ENCODE data around the gene EBF3.

The EBF3 gene

DNA sequence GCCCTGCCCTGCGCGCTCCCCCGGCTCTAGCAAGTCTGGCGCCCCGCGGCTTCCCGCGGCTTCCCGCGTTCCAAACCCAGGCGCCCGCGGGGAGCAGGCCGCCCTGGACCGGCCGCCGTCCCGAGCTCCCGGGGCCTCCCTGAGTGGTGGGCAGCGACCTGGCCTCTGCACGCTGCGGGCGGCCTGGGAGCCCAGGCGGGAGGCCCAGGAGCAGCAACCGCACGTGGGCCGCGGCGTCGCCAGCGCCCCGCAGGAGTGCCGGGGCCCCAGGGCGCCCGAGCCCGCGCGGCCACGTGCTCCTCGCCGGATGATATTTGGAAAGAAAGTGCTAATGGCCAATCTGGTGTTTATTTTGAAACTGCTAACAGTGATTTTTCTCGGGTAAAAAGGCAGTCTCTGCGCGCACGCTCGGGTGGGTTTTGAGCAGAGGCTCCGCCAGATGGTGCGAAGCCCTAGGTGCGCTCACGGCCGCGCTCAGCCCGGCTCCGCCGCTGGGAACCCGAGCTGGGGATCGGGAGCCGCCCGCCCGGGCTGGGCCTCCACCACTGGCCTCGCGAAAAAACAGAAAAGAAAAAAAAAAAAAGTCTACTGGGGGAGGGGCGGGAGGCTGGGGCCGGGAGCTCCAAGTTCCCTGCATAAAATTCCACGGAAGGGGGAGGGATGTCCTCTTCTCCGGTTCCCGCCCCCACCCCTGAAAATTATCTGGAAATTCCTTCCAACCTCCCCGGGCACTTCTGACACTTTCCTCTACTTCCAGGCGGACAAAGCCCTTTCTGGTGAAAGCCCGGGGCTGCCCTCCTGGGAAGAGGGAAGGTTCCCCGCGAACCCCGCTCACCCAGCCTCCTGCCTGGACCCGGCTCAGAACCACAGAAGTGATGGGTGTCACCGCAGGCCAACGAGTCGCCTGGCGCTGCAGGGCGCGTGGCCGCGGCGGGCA, 4.3 kb downstream of the EBF3 start:
- FAIRE-seq (no peak), DNase-seq (ENCODE audit: low spot score) (no peak)

DNA sequence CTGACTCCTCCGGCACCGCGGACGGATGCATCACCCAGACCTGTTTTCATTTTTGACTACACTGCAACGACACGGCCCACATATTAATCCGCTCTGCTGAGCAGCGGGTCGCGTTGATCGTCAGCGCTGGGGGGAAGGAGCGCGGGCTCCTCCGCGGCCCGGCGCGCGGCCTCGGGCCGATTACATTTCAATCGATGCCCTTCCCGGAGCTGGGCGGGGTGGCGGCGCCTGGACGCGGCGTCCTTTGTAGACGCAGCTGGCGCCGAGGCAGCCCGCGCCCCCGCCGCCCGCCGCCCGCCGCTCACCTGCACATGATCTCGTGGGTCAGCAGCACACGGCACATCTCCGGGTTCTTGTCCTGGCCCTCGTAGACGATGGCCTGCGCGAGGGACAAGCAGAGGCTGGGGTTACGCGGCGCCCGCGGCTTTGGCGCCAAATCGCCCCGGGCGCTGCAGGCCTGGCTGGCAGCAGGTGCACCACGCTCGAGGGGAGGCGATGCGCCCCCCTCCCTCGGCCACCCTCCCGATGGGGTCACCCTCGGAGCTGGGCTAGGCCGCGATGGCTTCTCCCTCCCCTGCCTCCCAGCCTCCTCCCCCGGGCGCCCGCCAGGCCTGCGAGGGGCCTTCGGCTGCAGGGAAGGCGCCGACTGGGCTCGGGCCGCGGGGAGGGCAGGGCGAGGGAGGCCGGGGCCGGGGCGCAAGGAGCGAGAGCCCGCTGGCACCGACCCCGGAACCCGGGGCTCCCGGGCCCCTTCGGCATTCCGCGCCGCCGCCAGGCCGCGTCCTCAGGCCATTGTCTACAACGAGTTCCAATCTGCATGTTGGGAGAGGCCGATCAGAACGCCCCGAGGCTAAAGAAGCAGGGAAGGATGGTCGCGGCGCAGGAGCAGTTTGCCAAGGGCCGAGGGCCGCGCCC, 5.2 kb downstream of the EBF3 start:
- FAIRE-seq (no peak), DNase-seq (ENCODE audit: low spot score) (no peak)

DNA sequence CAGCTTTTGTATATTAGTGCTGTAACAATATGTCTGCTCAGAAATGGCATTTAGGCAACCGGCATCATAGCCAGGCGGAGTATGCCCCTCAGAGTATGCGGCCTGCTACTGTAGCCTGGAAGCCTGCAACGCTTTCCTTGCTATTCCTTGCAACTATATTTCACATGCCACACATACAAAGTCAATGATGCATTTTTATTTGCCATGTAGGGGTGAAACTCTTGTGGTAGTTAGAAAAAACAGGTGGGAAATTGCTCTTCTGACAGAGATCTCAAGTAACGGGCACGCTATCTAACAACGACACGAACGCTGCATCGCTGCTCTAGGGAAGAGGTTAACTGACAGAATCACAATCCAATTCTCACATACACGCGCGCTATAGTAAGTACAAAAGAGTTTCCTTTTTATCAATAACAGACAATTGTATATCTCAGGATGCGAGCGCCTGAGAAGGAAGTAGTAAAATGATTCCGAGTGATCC, 5.9 kb downstream of the EBF3 start:
- DNase-seq (ENCODE audit: low spot score) (no peak), FAIRE-seq (no peak)

DNA sequence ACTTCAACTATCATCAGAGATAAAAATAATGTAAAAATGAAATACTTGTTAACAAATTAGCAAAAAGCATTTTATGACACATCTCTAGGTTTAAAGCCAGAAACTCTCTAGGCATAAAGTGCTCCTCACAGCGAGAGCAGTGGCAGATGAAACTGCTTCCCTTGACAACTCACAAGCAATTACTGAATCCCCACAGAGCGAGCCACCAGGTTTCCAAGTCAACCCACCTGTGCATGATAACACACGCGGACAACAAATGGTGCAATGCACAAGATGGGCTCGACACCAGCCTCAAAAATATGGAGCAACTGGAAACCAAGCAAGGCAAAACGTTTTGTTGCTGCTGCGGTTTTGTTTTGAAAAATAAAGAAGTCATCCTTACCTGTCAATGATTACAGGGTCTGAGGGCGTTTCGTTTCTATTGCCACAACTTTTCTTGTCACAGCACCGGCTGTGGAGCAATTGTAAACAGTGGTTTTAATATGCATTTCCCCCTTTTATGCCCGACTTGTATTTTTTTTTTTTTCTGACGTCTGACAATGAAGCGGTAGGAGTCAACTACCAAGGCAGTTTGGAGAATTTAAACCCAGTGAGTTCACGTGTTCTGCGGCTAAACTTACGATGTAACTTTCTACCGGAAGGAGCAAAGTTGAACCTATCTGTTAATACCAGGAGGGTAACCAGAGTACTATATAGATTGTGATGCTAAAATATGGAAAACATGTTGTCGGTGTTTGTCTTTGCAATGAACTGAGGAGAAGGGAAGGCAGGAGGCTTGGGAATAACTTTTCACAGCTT, 7.0 kb downstream of the EBF3 start:
- DNase-seq (ENCODE audit: low spot score), result no peak
- FAIRE-seq, result no peak

DNA sequence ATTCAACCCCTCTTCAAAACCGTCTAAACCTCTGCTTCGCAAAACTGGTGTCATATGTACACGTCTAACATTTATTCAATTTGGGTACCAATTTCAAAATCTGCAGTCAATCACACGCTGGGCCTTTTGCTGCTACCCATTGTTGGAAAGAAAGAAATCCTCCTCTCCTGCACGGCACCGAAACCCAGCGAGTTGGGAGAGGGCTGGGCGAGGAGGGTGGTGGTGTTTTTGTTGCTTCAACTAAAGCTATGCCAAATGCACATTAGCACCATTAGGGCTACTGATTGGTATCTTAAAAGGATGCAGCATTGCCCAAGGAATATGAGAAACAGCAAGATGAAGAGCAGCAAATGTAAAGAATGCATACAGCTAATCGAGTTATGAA, 7.8 kb downstream of the EBF3 start:
- DNase-seq (ENCODE audit: low spot score) (no peak), FAIRE-seq (no peak)

DNA sequence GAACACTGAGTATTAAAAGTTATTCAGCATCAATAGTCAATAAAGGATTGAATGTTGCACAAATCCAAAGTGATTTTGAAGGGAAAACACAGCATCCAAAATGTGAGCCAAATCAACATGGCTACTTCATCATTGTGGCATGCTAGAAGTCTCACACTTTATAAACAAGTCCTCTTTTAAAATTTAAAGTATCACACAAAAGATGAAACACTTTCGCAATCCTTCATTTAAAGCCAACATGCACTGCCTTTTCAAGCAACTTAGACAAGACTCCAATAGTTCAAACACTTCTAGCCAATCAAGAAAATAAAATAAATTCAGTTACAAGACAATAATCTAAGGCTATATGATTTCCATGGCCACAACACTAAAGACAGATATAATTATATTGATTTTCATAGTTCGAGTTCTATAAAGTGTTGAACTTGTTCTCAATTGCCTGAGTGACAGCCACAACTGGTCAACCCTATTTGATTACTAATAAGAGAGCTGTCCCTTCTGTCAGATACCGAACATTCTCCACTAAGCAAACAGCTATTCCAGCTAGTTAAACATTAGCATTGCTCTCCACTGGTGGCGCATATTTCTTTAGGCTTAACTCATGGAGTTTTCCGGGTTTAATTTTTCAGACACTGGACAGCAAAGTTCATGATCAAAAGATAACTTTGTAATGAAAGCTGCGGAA, 8.3 kb downstream of the EBF3 start:
- peak; percentile 14 for DNase-seq (ENCODE audit: low spot score)
- peak; percentile 5 for FAIRE-seq

DNA sequence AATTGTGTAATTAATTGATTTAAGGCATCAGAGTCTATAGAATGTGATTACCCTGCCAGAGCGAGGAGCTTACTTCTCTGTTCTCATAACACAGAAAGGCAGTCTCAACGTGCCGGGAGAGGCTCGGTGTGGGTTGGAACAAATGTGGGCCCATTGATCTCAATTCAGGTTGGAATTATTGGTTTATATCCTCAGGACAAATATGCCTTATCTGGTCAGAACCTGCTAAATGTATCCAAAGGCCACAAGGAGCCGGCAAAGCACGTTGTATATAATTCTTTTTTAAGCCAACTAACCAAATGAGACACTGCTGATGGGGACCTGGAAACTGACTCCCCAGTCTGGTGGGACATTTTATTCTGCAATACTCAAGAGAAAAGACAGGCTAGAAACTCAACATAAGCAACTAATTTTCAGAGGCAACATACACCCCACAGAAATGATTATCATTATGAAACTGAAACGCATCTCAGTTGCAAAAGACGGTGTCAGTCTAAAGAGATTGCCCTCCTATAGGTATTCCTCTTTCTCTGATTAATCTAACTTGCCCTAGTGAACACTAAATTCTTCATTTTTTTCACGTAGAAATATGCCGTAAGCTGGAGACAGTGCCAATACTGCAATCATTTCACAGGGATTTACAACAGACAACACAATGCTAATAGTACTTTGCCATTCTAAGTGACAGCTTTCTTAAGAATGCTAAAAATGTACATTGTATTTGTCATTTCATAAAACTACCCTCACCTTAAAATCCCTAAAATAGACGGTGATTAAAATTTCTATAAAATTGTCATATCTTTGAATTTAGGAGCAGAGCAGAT, 9.4 kb downstream of the EBF3 start:
- DNase-seq (ENCODE audit: low spot score) (no peak), FAIRE-seq (no peak)

DNA sequence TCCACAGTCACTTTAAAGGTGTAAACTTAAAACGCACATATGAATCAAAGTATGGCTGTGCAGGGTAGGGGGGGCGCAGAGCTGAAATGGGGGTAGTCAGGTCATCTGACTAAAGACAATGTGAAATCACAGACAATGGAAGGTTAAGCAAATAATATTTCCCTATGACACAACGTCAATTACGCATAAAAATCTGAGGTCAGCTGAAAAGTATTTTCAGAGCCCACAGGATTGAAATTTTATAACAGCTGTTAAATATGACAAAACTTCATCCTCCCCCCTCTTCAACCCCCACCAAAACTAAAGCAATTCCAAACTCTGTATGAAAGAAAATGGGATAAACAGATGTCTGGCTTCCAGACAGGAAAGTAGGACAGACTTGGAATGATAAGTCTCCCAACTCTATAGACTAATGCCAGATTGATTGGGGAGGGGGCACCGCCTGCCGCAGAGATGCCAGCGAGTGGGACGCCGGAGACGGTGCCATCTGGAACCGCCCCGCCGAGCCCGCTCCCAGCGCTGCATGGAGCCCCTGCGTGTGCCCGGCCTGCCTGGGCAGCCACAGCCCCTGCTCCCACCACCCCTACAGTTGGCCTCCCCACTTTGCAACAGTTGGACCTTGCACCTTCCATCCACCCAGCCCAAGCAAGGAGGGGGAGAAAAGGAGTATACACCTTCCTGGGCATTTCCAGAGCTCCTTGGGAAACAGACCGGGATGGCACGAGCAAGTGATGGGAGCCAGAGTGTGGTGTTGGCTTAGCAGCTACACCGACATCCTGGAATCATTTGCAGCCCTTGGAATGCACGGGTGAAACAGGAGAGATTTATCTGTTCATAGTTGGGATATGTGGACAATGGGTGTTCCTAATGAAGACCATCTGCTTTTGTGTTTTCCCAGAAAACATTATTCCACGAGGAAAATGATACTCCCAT, 10.7 kb downstream of the EBF3 start:
- DNase-seq (ENCODE audit: low spot score) (no peak), FAIRE-seq (no peak)

DNA sequence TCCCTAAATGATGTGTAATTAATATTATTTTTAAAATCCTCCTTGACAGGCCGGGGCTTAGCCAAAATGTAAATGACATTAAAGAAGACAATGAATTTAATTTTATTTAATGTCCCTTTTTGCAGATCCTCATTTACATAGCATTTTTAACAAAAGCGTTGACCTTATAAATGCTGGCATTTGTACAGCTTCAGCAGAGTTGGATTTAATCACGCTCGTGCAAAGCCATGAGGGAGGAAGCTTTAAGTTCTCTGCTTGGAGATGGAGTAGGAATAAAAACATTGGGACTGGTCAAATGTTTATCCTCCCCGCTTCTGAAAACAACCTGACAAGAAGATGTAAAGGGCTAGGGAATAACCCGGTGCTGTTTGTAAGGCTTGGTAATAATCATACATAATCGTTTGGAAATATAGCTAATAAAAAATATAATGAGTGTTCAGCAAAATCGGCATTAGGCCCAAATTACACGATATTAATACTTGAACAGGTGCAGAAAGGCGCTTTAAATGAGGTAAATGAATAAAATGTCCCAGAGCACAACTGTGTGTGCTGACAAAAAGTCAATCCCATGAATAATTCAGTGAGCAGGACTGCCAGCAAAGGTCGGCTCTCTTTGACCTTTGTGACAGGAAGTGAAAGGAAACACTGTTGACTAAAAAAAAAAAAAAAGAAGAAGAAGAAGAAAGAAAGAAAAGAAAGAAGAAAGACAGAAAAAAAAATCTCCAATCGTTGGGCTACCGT, 11.5 kb downstream of the EBF3 start:
- FAIRE-seq (no peak), DNase-seq (ENCODE audit: low spot score) (no peak)

DNA sequence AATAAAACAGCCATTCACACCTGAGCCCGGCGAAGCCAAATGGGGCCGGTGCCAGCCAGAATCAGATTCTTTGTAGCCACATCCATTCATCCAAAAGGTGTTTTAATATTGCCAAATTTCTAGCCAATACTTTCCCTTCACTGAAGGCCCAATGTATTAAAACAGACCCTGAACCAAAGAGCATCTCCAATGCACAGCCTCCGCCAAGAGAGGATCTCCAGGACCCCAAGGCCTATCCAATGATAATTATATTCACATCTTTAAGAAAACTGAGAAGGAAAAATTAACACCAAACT, 12.2 kb downstream of the EBF3 start:
- FAIRE-seq, result no peak

DNA sequence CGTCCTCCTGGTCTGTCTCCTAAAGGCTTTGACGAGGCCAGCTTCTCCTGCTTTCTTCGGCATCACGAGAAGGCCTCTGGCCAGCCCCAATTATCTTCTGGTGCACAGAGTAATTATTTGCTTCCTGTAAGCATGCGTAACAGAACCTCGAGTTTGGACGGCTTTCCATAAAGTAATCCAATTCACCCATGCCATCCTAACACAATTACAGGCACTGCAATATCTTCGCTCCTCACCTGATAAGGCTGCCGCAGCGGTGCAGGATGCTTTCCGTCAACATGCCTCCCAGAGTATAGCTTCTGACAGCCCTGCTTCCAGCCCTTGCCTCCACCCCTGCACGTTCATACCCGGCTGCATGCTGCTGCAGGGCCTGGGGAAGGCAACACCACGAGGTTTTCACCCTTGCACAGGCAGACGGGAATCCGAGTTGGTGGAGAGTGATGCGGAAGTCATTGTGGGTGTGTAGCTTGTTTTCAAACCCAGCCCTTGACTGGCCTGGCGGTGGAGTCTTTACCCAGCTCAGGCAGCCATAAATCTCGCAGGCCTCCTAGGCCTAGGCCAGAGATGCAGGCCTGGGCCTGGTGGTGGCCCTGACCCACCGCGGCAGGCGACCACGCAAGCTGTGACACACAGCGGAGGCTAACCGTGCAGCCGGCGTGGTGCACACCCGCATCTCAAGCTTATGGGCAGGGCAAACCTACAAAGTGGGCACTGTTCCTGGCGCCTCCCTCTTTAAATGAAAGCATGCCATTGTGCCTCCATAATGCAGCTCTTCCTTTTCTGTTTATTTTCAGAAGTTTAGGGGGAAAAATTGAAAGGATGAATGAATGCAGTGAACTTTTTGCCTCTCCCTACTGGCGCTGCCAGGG, 12.7 kb downstream of the EBF3 start:
- no peak for FAIRE-seq
- no peak for DNase-seq (ENCODE audit: low spot score)

More for the DNA sequence above, 12.2 kb downstream of the EBF3 start:
- DNase-seq (ENCODE audit: low spot score), result no peak

DNA sequence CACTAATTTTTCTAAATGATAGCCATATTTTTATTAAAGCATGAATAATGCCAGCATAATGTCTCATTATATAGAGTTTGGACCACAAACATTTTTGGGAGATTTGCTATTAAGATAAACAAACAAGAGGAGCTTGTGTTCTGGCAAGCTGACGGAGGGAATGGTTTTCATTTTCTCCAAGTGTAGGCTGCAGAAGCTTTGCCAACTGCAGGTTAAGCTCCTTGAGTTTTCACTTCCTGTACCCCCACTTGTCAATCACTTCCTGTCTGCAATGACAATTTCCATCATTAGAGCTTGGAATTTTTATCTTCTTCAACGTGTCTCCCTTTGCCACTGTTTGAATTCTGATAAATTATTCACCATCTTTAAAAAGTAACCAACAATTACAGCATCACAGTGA, 13.4 kb downstream of the EBF3 start:
- FAIRE-seq, result no peak
- no peak for DNase-seq (ENCODE audit: low spot score)

DNA sequence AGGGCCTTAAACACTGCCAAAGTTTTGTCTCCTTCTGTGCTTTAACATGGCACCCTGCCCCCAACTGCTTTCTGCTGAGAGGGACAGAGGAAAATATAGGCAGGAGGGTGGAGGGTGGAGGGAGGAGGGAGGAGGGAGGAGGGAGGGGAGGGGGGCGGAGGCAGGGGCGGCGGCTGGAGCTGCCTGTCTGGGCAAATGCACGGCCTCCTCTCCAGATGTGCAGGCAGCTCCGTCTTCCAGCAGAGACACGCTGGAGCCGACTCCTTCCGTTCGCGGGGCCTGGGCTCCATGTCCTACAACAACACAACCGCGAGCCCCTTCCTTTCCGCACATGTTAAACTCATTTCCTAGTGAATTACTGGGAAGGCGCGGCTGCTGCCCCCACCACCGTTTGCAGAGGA, 14.2 kb downstream of the EBF3 start:
- FAIRE-seq (no peak), DNase-seq (ENCODE audit: low spot score) (no peak)

DNA sequence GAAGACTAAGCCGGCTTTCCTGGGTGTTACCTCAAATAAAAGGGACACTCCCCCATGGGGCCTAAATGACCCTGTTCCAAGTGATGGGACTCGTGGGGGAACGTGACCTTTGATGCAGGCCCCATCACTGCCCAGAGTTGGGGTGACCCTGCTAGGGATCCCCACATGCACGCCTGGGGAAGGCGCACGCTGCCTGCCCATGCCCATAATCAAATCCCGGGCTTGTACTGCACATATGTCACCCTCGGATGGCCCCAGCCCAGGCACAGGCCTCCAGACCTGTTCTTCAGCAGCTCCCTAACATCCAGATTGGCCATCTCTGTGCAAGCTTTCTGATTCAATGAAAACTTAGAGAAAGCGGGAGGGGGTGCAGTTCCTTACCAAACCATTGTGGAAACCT, 14.7 kb downstream of the EBF3 start:
- no peak for DNase-seq (ENCODE audit: low spot score)
- FAIRE-seq, result no peak

DNA sequence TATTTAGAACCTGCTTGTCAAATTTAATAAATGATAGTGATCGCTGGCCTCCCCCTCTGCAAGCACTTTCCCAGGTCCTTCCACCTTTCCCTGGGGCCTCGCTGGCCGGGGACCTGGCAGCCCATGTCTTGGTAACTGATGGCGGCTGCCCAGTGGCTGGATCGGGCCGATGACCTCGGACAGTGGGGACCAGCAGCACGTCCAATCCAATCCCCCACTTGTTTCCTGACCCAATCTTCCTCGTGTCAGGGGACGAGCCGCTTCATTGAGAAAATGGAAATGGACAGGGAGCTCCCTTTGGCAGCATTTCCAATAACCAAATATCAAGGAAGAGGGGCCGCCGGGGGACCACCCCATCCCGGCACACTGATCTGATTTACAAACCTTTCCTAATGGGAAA, 17.2 kb downstream of the EBF3 start:
- FAIRE-seq (no peak), DNase-seq (ENCODE audit: low spot score) (no peak)

DNA sequence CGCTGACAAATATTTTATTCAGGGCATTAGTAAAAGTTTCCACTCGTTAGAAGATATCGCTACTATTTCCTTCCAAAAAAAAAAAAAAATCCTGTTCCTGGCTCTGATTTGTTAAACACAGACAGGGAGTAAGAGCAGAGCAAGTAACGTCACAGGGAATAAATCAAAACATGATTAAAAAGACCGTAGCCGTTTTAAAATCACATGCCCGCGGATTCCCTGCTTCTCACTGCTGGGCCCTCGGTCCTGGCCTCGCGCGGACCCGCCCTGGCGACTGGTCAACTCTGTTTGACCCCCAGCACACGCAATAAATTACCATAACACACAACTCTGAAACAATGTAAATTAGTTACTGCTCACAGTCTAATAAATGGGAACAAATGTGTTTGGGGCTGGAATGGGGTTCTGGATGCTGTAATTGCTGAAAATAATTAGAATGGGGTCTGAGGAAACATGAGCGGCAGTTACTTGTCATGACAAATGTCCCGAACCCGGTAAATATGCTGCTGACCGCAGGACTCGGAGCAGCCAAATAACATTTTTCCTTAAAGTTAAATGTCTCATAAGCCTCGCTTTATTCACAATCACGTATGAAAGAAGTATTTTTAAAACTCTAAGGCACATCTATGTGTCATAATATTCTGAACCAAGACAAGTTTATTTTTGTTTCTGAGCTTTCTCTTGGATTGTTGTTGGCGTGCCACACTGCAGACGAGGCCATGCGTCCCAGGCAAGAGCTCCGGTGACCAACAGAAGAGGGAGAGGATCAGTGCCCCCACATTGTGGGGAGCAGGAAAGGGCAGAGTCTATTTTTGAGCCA, 17.9 kb downstream of the EBF3 start:
- FAIRE-seq, result no peak

DNA sequence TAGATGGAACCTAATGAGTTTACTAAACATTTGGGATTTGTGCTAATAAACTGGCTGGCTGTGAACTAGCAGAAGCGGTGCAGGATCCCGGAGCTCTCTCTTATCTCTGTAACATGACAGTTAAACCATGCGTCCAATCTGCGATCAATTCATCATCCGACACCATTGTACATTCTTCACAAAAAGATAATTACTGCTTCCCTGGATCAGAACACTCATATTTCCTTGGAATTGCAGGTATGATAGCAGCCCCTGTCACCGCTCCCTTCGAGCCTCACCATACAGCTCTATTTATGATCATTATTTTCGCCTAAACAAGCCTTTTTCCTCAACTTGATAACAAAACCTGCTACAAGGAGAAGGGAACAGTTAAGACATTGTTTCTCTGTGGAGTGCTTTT, 18.5 kb downstream of the EBF3 start:
- FAIRE-seq (no peak), DNase-seq (ENCODE audit: low spot score) (no peak)

More for the DNA sequence above, 17.9 kb downstream of the EBF3 start:
- DNase-seq (ENCODE audit: low spot score), result no peak

Measured in RCC 7860 (cell line).